ENCODE data around the gene THAP2. TPM values are rescaled to one million over a fixed set of nuclear protein-coding genes. Genes with fewer than 3 reads are reported as not detected.

THAP2 gene
- total RNA-seq, 1 donor, result 3.3 TPM

DNA sequence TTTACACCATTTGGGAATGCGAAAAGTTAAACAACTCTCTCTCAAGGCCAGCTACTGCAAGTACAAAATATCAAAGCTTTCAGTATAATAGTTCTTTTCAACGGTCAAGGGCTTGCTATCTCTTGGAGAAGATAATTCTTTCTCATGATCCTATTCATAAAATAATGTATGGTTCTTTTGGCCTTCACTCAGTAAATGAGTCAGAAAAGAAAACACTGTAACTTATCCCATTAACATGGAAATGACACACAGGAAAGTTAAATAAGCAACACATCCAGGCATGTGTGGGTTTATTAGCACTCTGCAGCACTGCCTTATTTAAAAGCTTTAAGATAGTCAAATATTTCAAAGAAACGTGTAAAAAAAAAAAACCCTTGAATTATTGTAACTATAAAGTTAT lies 37.3 kb upstream of the THAP2 start:
- H3K4me1 ChIP-seq (ENCODE audit: insufficient read depth, low read length), result peaks cover 5% of the 10 kb centered on the region
- peak overlapping the region; percentile 38 for H3K27ac ChIP-seq (ENCODE audit: low read depth, low read length)
- no peak overlapping the region for H3K4me2 ChIP-seq (ENCODE audit: insufficient read depth, low read length)
- H3K4me3 ChIP-seq (ENCODE audit: insufficient read depth, low read length), result no peak overlapping the region
- no peaks in the 10 kb centered on the region for H3K27me3 ChIP-seq (ENCODE audit: insufficient read depth, low read length)
- TF ChIP-seq, protein P1, sequence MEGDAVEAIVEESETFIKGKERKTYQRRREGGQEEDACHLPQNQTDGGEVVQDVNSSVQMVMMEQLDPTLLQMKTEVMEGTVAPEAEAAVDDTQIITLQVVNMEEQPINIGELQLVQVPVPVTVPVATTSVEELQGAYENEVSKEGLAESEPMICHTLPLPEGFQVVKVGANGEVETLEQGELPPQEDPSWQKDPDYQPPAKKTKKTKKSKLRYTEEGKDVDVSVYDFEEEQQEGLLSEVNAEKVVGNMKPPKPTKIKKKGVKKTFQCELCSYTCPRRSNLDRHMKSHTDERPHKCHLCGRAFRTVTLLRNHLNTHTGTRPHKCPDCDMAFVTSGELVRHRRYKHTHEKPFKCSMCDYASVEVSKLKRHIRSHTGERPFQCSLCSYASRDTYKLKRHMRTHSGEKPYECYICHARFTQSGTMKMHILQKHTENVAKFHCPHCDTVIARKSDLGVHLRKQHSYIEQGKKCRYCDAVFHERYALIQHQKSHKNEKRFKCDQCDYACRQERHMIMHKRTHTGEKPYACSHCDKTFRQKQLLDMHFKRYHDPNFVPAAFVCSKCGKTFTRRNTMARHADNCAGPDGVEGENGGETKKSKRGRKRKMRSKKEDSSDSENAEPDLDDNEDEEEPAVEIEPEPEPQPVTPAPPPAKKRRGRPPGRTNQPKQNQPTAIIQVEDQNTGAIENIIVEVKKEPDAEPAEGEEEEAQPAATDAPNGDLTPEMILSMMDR (IDR thresholded peaks at IDR 0.05; ENCODE audit: extremely low read depth, low read depth, low read length), result no peak
- DNase-seq (ENCODE audit: insufficient read length, low spot score, missing footprints), result no peak
- H3K9me3 ChIP-seq (ENCODE audit: low read depth, low read length), result no peaks in the 10 kb centered on the region
- H2AFZ ChIP-seq (ENCODE audit: low read length), result no peak overlapping the region
- H4K20me1 ChIP-seq (ENCODE audit: insufficient read depth, low read length), result peaks cover 2% of the 10 kb centered on the region
- peaks cover 28% of the 10 kb centered on the region for H3K79me2 ChIP-seq (ENCODE audit: insufficient read depth, low read length)
- peaks cover 91% of the 10 kb centered on the region for H3K36me3 ChIP-seq (ENCODE audit: insufficient read depth, low read length)

DNA sequence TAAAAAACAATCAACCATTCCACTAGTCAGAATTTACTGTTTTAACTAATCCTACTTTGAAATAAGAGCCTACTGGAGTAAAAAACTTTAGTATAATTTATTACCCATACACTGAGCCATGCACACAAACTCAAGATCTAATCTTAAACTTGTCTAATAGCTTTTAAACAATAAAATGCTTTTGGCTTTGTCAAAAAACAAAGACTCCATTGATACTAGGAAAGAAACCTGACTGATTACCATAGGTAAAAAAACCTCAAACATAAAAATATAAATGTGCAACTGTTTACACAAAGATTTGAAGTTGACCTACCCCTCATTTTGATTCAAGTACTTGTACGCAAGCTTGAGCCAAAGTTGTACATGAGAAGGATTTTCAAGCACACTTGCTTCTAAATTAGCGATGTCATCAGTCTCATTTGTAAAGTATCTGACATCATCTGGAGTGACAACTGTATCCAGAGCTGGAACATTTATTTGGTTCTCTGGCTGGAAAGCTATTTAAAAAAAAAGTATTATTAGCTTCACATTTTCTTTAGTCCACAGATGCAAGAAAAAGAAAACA lies 36.6 kb upstream of the THAP2 start:
- peaks cover 2% of the 10 kb centered on the region for H4K20me1 ChIP-seq (ENCODE audit: insufficient read depth, low read length)
- DNase-seq (ENCODE audit: insufficient read length, low spot score, missing footprints), result no peak
- peaks cover 21% of the 10 kb centered on the region for H3K79me2 ChIP-seq (ENCODE audit: insufficient read depth, low read length)

DNA sequence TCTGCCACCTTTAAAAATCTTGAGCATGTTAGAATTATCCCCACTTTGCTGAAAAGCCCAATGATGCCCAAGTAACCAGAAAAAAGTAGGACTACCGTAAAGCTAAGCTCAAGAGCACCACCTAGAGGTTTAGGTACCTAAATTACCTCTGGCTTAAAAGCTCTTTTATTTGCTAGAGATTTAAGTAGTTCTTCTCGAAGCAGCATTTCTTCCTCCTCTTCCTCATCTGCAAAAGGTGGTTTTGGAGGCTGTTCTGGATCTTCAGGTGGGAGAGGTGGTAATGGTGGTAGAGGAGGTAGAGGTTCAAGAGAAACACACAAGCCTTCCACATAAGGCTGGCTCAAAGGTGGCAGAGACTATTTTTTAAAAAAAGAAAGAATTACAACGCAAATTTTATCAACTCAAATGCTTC lies 27.4 kb upstream of the THAP2 start:
- H3K36me3 ChIP-seq (ENCODE audit: insufficient read depth, low read length), result peaks cover 91% of the 10 kb centered on the region
- no peak overlapping the region for H3K27ac ChIP-seq (ENCODE audit: low read depth, low read length)
- peaks cover 22% of the 10 kb centered on the region for H3K79me2 ChIP-seq (ENCODE audit: insufficient read depth, low read length)

More for the DNA sequence above, 36.6 kb upstream of the THAP2 start:
- peaks cover 5% of the 10 kb centered on the region for H3K4me1 ChIP-seq (ENCODE audit: insufficient read depth, low read length)
- TF ChIP-seq, protein P1 (IDR thresholded peaks at IDR 0.05; ENCODE audit: extremely low read depth, low read depth, low read length), result no peak
- no peak overlapping the region for H2AFZ ChIP-seq (ENCODE audit: low read length)
- H3K27ac ChIP-seq (ENCODE audit: low read depth, low read length), result no peak overlapping the region
- H3K27me3 ChIP-seq (ENCODE audit: insufficient read depth, low read length), result no peaks in the 10 kb centered on the region
- H3K36me3 ChIP-seq (ENCODE audit: insufficient read depth, low read length), result peaks cover 91% of the 10 kb centered on the region
- no peak overlapping the region for H3K4me3 ChIP-seq (ENCODE audit: insufficient read depth, low read length)
- H3K4me2 ChIP-seq (ENCODE audit: insufficient read depth, low read length), result no peak overlapping the region
- H3K9me3 ChIP-seq (ENCODE audit: low read depth, low read length), result no peaks in the 10 kb centered on the region

DNA sequence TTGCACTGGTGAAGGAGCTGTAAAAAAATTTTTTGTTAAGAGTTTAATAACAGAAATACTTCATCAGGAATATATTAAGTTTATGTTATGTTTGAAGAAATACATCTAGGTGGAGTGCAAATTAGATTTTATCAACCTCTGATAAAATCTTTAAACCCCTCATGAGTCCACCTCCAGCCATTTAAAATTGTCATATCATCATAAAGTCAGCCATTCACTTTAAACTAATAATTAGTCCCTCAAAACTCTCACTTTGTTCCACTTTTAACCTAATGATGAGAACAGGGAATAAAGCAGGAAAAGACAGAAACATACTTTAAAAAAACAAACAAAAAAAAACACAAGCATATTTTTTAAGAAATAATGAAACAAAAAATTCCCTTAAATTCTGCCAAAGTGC lies 25.6 kb upstream of the THAP2 start:
- Histone ChIP-seq H3K79me2 (ENCODE audit: insufficient read depth, low read length) (peaks cover 26% of the 10 kb centered on the region), H3K27ac (ENCODE audit: low read depth, low read length) (peak overlapping the region; percentile 4), H3K9me3 (ENCODE audit: low read depth, low read length) (no peaks in the 10 kb centered on the region), H4K20me1 (ENCODE audit: insufficient read depth, low read length) (peaks cover 17% of the 10 kb centered on the region), H3K36me3 (ENCODE audit: insufficient read depth, low read length) (peaks cover 90% of the 10 kb centered on the region), H3K27me3 (ENCODE audit: insufficient read depth, low read length) (no peaks in the 10 kb centered on the region), H3K4me3 (ENCODE audit: insufficient read depth, low read length) (no peak overlapping the region), H3K4me1 (ENCODE audit: insufficient read depth, low read length) (no peaks in the 10 kb centered on the region), H2AFZ (ENCODE audit: low read length) (no peak overlapping the region), H3K4me2 (ENCODE audit: insufficient read depth, low read length) (no peak overlapping the region)
- DNase-seq (ENCODE audit: insufficient read length, low spot score, missing footprints), result no peak
- TF ChIP-seq, protein P1 (IDR thresholded peaks at IDR 0.05; ENCODE audit: extremely low read depth, low read depth, low read length), result no peak

More for the DNA sequence above, 27.4 kb upstream of the THAP2 start:
- Histone ChIP-seq H3K27me3 (ENCODE audit: insufficient read depth, low read length) (no peaks in the 10 kb centered on the region), H3K4me1 (ENCODE audit: insufficient read depth, low read length) (no peaks in the 10 kb centered on the region), H2AFZ (ENCODE audit: low read length) (no peak overlapping the region), H3K9me3 (ENCODE audit: low read depth, low read length) (no peaks in the 10 kb centered on the region), H3K4me3 (ENCODE audit: insufficient read depth, low read length) (no peak overlapping the region), H3K4me2 (ENCODE audit: insufficient read depth, low read length) (no peak overlapping the region), H4K20me1 (ENCODE audit: insufficient read depth, low read length) (peaks cover 11% of the 10 kb centered on the region)
- TF ChIP-seq, protein P1 (IDR thresholded peaks at IDR 0.05; ENCODE audit: extremely low read depth, low read depth, low read length), result peak; percentile 75
- peak; percentile 56 for DNase-seq (ENCODE audit: insufficient read length, low spot score, missing footprints)

All from osteoblast (primary cell).